ENCODE data around the gene CXXC5. TPM values are rescaled to one million over a fixed set of nuclear protein-coding genes. Genes with fewer than 3 reads are reported as not detected.

The CXXC5 gene
- total RNA-seq, 1 experiment from 2014 or later = 97.2 TPM

DNA sequence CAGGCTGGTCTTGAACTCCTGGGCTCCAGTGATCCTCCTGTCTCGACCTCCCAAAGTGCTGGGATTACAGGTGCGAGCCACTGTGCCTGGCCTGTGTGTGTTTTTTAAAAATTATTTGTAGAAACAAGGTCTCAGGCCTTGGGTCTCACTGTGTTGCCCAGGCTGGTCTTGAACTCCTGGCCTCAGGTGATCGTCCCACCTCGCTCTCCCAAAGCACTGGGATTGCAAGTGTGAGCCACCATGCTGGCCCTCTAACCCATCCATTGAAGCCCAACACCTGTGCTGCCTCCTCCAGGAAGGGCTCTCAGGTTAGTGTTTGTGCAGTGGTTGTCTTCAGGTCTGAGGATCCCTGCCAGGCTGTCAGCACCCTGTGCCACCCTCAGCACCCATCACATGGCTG is 56.6 kb downstream of the CXXC5 start:
- H3K27ac Mint-ChIP-seq = no peak overlapping the region
- CTCF ChIA-PET = interaction anchor here (1.7 kb wide), 1 partner anchor 71 kb away, joined by 4 read pairs; no protein-coding TSS in a partner anchor
- H3K27me3 Mint-ChIP-seq (ENCODE audit: low read depth) = peaks cover 12% of the 10 kb centered on the region
- H3K4me3 Mint-ChIP-seq = no peak overlapping the region
- DNase-seq (ENCODE audit: low spot score) (no peak), ATAC-seq (no peak)
- peak; percentile 71; the same call in 1 of the 2 replicates for TF ChIP-seq ZNF121 (CRISPR knock-in tag; IDR thresholded peaks at IDR 0.05)
- TF ChIP-seq, protein P1, sequence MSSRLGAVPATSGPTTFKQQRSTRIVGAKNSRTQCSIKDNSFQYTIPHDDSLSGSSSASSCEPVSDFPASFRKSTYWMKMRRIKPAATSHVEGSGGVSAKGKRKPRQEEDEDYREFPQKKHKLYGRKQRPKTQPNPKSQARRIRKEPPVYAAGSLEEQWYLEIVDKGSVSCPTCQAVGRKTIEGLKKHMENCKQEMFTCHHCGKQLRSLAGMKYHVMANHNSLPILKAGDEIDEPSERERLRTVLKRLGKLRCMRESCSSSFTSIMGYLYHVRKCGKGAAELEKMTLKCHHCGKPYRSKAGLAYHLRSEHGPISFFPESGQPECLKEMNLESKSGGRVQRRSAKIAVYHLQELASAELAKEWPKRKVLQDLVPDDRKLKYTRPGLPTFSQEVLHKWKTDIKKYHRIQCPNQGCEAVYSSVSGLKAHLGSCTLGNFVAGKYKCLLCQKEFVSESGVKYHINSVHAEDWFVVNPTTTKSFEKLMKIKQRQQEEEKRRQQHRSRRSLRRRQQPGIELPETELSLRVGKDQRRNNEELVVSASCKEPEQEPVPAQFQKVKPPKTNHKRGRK (CRISPR knock-in tag; IDR thresholded peaks at IDR 0.05; ENCODE audit: borderline replicate concordance) = no peak
- H3K4me1 Mint-ChIP-seq = peaks cover 56% of the 10 kb centered on the region
- H3K36me3 Mint-ChIP-seq = no peaks in the 10 kb centered on the region
- H3K9me3 Mint-ChIP-seq = no peaks in the 10 kb centered on the region
- POLR2A ChIA-PET = interaction anchor here (0.6 kb wide), 1 partner anchor 27 kb away, joined by 4 read pairs; no protein-coding TSS in a partner anchor

- no peak overlapping the region for H3K4me3 Mint-ChIP-seq
- ChIA-PET POLR2A (no interaction called here), CTCF (interaction anchor here (0.8 to 1.7 kb wide), 3 partner anchors 70 to 131 kb away, joined by 3 to 5 read pairs (median 3); no protein-coding TSS in a partner anchor)
- peaks cover 56% of the 10 kb centered on the region for H3K4me1 Mint-ChIP-seq
- no peaks in the 10 kb centered on the region for H3K9me3 Mint-ChIP-seq
- H3K27ac Mint-ChIP-seq = no peak overlapping the region
- ATAC-seq (no peak), DNase-seq (ENCODE audit: low spot score) (no peak)
- TF ChIP-seq CREM (CRISPR knock-in tag; IDR thresholded peaks at IDR 0.05) (no peak), ZNF121 (CRISPR knock-in tag; IDR thresholded peaks at IDR 0.05) (no peak), ATF3 (CRISPR knock-in tag; conservative IDR thresholded peaks at IDR 0.05) (no peak), NR3C1 (CRISPR knock-in tag; conservative IDR thresholded peaks at IDR 0.05; ENCODE audit: low read depth) (no peak), NFYB (CRISPR knock-in tag; conservative IDR thresholded peaks at IDR 0.05; ENCODE audit: low read depth) (peak; percentile 47; the same call in 1 of the 2 replicates), EMX1 (CRISPR knock-in tag; IDR thresholded peaks at IDR 0.05) (no peak)
- H3K36me3 Mint-ChIP-seq = no peaks in the 10 kb centered on the region
- H3K27me3 Mint-ChIP-seq (ENCODE audit: low read depth) = peaks cover 12% of the 10 kb centered on the region
Observed at GRCh38 chr5:139705191-139705590, 57.0 kb downstream of the CXXC5 start.

DNA sequence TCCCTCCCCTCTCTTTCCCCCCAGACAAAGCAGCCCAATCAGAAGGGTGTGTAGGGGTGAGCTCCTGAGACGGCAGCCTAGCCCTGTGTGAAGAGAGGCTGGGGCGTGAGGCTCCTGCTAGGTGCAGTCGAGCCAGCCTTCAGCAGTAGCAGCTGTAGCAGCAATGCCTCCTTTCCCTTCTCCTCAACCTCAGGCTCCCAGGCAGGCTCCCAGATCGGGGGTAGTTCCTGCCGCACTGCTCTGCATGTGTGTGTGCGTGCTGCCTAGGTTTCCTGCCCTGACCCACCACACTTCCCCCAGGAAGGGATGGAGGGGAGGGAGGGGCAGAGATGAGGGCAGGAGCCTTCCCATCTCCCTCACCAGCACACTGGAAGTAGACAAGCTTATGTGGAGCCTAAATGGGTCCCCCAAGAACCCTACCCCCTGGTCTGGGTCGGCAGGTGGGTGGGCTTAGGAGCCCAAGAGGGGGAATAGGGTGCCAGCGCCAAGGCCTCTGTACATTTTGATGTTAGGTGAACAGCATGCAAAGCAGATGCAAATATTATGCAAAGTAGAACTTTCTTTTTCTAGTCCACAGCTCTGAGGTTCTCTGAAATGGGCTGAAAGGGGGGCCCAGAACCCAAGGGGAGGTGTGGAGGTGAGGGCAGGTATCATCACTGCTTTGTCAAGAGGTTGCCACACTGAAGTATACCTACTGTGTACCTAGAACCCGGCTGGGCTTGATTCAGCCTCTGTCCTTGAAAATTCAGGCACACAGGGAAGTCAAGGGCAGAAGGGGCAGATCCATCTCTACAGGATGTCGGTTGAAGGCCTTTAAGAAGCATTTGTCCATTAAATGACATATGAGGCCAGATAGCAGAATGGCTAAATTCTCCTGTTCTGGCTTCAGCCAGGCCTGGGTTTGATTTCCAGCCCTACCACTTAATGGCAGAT is 57.8 kb downstream of the CXXC5 start:
- DNase-seq (ENCODE audit: low spot score) (no peak), ATAC-seq (no peak)
- peak; percentile 47; the same call in 1 of the 2 replicates for TF ChIP-seq TP53 (CRISPR knock-in tag; IDR thresholded peaks at IDR 0.05)
- TF ChIP-seq CREB1 (CRISPR knock-in tag; IDR thresholded peaks at IDR 0.05) = no peak
- H3K27ac Mint-ChIP-seq = no peak overlapping the region; the same call in 1 of the 2 replicates
- POLR2A ChIA-PET = no interaction called here
- H3K4me1 Mint-ChIP-seq = peaks cover 49% of the 10 kb centered on the region
- no peak overlapping the region for H3K4me3 Mint-ChIP-seq
- no peaks in the 10 kb centered on the region for H3K9me3 Mint-ChIP-seq
- H3K36me3 Mint-ChIP-seq = no peaks in the 10 kb centered on the region
- CTCF ChIA-PET = interaction anchor here (0.6 to 1.7 kb wide), 4 partner anchors 69 to 1132 kb away, joined by 3 to 5 read pairs (median 3); no protein-coding TSS in a partner anchor
- peaks cover 12% of the 10 kb centered on the region for H3K27me3 Mint-ChIP-seq (ENCODE audit: low read depth)

DNA sequence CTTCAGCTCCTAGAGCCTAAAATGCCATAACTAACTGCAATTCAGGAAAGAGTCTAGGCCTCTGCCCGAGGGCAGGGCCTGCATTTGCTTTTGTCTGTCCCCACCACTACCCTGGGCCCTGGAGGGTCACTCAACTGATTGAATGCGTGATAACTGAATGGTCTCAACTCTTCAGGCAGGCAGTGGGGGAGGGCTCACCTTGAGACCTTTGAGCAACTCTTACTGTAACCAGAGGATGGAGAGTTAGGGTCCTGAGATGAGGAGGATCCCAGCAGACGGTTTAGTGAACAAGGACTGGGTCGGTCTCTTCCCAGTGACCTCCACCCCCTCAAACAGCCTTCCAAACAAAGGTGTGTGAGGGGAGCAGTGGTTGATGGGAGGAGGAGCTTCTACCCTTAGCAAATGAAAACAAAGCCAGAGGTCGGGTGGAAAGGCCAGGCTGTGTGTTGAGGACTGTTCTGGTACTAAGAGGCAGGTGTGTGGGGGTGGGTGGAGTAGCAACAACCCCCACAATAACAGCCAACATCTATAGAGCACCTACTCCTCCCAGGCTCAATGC is 59.4 kb downstream of the CXXC5 start:
- Mint-ChIP-seq H3K4me1 (peaks cover 44% of the 10 kb centered on the region), H3K4me3 (peak overlapping the region; percentile 25; the same call in 1 of the 2 replicates), H3K36me3 (no peaks in the 10 kb centered on the region), H3K27ac (peak overlapping the region; percentile 72), H3K9me3 (no peaks in the 10 kb centered on the region), H3K27me3 (ENCODE audit: low read depth) (peaks cover 15% of the 10 kb centered on the region)
- no peak for DNase-seq (ENCODE audit: low spot score)
- CTCF ChIA-PET = interaction anchor here (0.8 to 6.1 kb wide), 8 partner anchors 9 to 80 kb away, joined by 3 to 89 read pairs (median 18); partner anchors contain the start of gene CXXC5
- POLR2A ChIA-PET = interaction anchor here (0.5 to 5.7 kb wide), 6 partner anchors 9 to 509 kb away, joined by 3 to 89 read pairs (median 4); no protein-coding TSS in a partner anchor
- no peak for ATAC-seq
- TF ChIP-seq TEAD1 (CRISPR knock-in tag; IDR thresholded peaks at IDR 0.05) (0 out of 2 replicates have a peak, but pooled peaks have one; percentile 16), JAZF1 (CRISPR knock-in tag; IDR thresholded peaks at IDR 0.05) (no peak), USF2 (CRISPR knock-in tag; IDR thresholded peaks at IDR 0.05) (no peak), FOXJ3 (CRISPR knock-in tag; IDR thresholded peaks at IDR 0.05; ENCODE audit: borderline replicate concordance) (no peak), ATF3 (CRISPR knock-in tag; conservative IDR thresholded peaks at IDR 0.05) (no peak), MAX (CRISPR knock-in tag; IDR thresholded peaks at IDR 0.05) (no peak)
- TF ChIP-seq, protein P2, sequence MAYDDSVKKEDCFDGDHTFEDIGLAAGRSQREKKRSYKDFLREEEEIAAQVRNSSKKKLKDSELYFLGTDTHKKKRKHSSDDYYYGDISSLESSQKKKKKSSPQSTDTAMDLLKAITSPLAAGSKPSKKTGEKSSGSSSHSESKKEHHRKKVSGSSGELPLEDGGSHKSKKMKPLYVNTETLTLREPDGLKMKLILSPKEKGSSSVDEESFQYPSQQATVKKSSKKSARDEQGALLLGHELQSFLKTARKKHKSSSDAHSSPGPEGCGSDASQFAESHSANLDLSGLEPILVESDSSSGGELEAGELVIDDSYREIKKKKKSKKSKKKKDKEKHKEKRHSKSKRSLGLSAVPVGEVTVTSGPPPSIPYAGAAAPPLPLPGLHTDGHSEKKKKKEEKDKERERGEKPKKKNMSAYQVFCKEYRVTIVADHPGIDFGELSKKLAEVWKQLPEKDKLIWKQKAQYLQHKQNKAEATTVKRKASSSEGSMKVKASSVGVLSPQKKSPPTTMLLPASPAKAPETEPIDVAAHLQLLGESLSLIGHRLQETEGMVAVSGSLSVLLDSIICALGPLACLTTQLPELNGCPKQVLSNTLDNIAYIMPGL (CRISPR knock-in tag; IDR thresholded peaks at IDR 0.05) = no peak
- TF ChIP-seq, protein P3, sequence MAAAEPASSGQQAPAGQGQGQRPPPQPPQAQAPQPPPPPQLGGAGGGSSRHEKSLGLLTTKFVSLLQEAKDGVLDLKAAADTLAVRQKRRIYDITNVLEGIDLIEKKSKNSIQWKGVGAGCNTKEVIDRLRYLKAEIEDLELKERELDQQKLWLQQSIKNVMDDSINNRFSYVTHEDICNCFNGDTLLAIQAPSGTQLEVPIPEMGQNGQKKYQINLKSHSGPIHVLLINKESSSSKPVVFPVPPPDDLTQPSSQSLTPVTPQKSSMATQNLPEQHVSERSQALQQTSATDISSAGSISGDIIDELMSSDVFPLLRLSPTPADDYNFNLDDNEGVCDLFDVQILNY (CRISPR knock-in tag; IDR thresholded peaks at IDR 0.05) = no peak
